Measurements from ENCODE around the gene CEACAM3.

CEACAM3 gene

DNA sequence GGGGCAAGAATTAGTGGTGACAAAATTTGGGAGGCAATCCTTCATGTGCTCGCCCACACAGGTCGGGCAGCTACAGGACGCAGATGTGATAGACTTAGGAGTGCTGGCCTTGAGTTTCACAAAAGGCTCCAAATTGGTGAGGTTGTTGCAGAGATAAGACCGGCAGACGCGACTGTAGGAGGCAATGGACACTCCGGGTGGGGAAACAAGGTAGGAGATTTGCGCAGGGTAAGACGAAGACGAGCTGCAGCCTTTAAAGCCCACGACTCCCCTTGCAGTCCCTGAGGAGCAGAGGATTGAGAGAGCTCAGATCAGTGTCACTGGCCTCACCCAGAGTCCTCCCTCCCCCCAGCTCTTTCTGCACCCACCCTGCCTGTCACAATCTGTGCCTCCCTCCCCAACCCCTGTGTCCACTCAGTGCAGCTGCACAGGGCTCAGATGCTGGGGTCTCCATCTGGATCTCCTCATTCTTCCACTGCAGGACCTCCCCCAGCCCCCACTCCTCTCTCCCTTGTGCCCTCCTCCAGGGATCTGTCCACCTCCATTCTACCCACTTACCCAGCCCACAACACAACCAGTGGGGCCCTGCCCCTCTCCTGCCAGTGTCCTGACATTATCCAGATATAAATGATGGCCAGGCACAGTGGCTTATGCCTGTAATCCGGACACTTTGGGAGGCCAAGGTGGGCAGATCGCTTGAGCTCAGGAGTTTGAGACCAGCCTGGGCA, 41.8 kb downstream of the CEACAM3 start:
- H3K4me3 ChIP-seq (ENCODE audit: low read depth, low read length), result no peak overlapping the region
- in situ Hi-C loops (cut with HindIII; ENCODE audit: low sequenced_read_pairs), result no loop called here
- TF ChIP-seq, protein P1, sequence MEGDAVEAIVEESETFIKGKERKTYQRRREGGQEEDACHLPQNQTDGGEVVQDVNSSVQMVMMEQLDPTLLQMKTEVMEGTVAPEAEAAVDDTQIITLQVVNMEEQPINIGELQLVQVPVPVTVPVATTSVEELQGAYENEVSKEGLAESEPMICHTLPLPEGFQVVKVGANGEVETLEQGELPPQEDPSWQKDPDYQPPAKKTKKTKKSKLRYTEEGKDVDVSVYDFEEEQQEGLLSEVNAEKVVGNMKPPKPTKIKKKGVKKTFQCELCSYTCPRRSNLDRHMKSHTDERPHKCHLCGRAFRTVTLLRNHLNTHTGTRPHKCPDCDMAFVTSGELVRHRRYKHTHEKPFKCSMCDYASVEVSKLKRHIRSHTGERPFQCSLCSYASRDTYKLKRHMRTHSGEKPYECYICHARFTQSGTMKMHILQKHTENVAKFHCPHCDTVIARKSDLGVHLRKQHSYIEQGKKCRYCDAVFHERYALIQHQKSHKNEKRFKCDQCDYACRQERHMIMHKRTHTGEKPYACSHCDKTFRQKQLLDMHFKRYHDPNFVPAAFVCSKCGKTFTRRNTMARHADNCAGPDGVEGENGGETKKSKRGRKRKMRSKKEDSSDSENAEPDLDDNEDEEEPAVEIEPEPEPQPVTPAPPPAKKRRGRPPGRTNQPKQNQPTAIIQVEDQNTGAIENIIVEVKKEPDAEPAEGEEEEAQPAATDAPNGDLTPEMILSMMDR (IDR thresholded peaks at IDR 0.05; ENCODE audit: low read depth, low read length, missing control alignments), result no peak
- DNase-seq (ENCODE audit: low read depth), result no peak

DNA sequence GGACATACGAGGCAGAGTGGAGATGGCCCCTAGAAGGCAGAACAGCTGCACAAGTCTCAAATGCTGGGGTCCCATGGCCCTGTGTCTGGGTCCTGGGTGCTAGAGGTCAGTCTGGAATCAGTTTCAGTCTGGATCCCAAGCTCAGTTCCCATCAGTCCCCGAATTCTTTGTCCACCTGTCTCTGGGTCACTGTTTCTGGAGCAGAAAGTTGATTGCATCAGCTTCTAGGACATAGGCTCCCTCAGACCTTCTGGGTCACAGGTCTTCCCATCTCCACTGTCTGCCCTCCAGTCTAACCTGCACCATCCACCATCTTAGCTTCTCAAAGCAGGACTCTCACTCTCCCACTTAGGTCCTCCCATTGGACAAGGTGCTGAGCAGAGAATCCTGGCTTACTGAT, 42.8 kb downstream of the CEACAM3 start:
- in situ Hi-C loops (cut with HindIII; ENCODE audit: low sequenced_read_pairs), result no loop called here
- no peak overlapping the region for H3K4me3 ChIP-seq (ENCODE audit: low read depth, low read length)
- no peak for DNase-seq (ENCODE audit: low read depth)
- TF ChIP-seq, protein P1 (IDR thresholded peaks at IDR 0.05; ENCODE audit: low read depth, low read length, missing control alignments), result no peak

DNA sequence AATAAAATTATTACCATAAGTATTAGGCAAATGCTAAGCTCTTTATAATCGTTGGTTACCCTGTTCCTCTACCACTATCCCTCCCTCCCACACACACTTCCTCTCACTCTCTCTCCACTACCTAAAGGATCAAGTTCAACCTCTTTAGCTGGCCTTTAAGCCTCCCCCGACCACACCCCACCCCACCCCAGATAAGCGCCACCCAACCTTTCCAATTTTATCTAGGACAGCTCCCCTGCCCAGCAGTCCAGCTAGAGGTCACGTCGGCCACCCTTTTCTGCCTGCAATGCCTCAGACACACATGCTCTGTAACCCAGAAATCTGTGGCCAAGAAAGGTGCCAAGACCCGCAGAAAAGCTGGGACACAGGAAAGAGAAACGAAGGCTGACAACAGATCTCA, 47.0 kb downstream of the CEACAM3 start:
- no peak for DNase-seq (ENCODE audit: low read depth)
- in situ Hi-C loops (cut with HindIII; ENCODE audit: low sequenced_read_pairs), result no loop called here
- TF ChIP-seq, protein P1 (IDR thresholded peaks at IDR 0.05; ENCODE audit: low read depth, low read length, missing control alignments), result no peak
- H3K4me3 ChIP-seq (ENCODE audit: low read depth, low read length), result no peak overlapping the region

DNA sequence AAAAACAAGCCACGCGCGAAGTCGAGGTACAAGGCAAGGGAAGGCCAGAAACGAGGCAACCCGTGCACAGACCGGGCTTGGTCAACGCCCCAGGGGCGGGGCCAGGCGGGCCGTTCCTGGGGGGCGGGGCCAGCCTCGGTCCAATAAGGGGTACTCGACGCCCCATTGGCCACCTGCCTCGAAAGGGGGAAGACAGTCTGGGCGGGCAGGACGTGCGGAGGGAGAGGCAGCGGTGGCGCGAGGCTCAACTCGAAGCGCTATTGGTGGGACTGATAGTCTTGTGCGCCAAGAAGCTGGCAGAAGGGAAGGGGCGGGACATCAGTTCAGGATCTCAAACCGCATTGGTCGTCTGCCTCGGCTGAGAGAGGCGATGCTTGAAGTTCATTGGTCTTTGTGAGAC, 48.2 kb downstream of the CEACAM3 start, which contains the start of gene LYPD4:
TSS of gene LYPD4 (minus strand) at position 83 of the 400 bp plus-strand sequence. CDS start 5,398 bp downstream, outside the sequence.
- TF ChIP-seq, protein P1 (IDR thresholded peaks at IDR 0.05; ENCODE audit: low read depth, low read length, missing control alignments), result no peak
- no peak for DNase-seq (ENCODE audit: low read depth)
- H3K4me3 ChIP-seq (ENCODE audit: low read depth, low read length), result no peak within 1 kb of the TSS
- in situ Hi-C loops (cut with HindIII; ENCODE audit: low sequenced_read_pairs), result no loop called here

DNA sequence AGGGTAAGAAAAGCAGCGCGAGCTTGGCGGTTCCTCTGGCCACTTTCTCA, 48.4 kb downstream of the CEACAM3 start, which contains the start of gene DMRTC2:
TSS of gene DMRTC2 (plus strand) at position 42 of the 50 bp plus-strand sequence. CDS start 2,387 bp downstream, outside the sequence.
- TF ChIP-seq, protein P1 (IDR thresholded peaks at IDR 0.05; ENCODE audit: low read depth, low read length, missing control alignments), result no peak
- DNase-seq (ENCODE audit: low read depth), result no peak
- in situ Hi-C loops (cut with HindIII; ENCODE audit: low sequenced_read_pairs), result no loop called here
- H3K4me3 ChIP-seq (ENCODE audit: low read depth, low read length), result no peak within 1 kb of the TSS

DNA sequence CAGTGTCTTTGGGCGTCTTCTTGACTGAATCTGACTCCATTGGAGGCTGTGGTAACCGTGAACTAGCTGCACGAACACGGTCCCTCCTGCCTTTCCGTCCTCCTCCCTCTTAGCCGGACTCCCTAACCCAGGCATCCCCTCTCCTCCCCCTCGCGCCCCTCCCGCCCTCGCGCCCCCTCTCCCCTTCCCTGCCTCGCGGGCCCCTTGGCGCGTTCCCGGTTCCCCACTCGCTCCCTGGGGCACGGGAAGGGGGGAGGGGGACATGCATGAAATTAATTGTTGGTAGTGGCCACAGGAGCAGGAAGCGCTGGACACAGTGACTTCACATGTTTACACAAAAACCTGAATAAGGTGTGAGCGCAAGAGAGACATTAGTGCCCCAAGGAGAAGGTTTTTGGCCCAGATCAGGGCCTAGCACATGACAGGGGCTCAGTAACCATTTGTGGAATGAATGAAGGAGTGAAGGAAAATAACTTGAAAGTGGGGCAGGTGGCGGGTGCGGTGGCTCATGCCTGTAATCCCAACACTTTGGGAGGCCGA, 48.7 kb downstream of the CEACAM3 start:
- DNase-seq (ENCODE audit: low read depth), result no peak
- TF ChIP-seq, protein P1 (IDR thresholded peaks at IDR 0.05; ENCODE audit: low read depth, low read length, missing control alignments), result no peak
- in situ Hi-C loops (cut with HindIII; ENCODE audit: low sequenced_read_pairs), result no loop called here
- H3K4me3 ChIP-seq (ENCODE audit: low read depth, low read length), result no peak overlapping the region
